ENCODE results near the gene FAM193A.

- TF ChIP-seq CTCF (IDR thresholded peaks at IDR 0.05 in 4 of 5, conservative IDR thresholded peaks at IDR 0.05 in 1 of 5): no peak
- TF ChIP-seq POLR2A (IDR thresholded peaks at IDR 0.05): no peak
These were observed 33.6 kb downstream of the FAM193A start for GRCh38 chr4:2570036-2570435.

Measured in gastrocnemius medialis (tissue), 4 donors.